CD8-positive, alpha-beta memory T cell (primary cell): Measurements from ENCODE around the gene PROX2. TPM values are rescaled to one million over a fixed set of nuclear protein-coding genes. Genes with fewer than 3 reads are reported as not detected.

ENCODE experiments used
- CTCF ChIA-PET: fragments of 350-600 bp; sonication (Branson Sonifier 250); formaldehyde crosslinking; loops from one replicate; lab custom pipeline; 2021; ENCODE audit warnings: antibody characterized with exemption; lab: Charles Lee
- POLR2A ChIA-PET: fragments of 350-600 bp; sonication (Branson Sonifier 250); formaldehyde crosslinking; loops from one replicate; lab custom pipeline; 2021; ENCODE audit warnings: antibody characterized with exemption; lab: Charles Lee
- DNase-seq, 5 donors: peaks; one replicate each; pipeline versions ENCODE4 v3.0.0 to v3.0.0-alpha.2; 2020 to 2022; ENCODE audit warnings: mixed read lengths in 1 of 5
- H3K27ac ChIP-seq: one replicate; pipeline ENCODE4 v1.7.0; 2013; ENCODE audit warnings: low read depth, mild to moderate bottlenecking, low read length, moderate library complexity
- H3K27me3 ChIP-seq: 2 replicates; pipeline ENCODE4 v1.7.0; 2013; ENCODE audit warnings: low read length, mild to moderate bottlenecking; ENCODE audit not compliant: insufficient read depth, poor library complexity, severe bottlenecking
- H3K36me3 ChIP-seq: 2 replicates; pipeline ENCODE4 v1.7.0; 2013; ENCODE audit warnings: mild to moderate bottlenecking, low read length, moderate library complexity; ENCODE audit not compliant: insufficient read depth
- H3K4me1 ChIP-seq: 2 replicates; pipeline ENCODE4 v1.7.0; 2013; ENCODE audit warnings: mild to moderate bottlenecking, low read length, moderate library complexity; ENCODE audit not compliant: insufficient read depth
- H3K4me3 ChIP-seq: 2 replicates; pipeline ENCODE4 v1.7.0; 2013; ENCODE audit warnings: mild to moderate bottlenecking, low read length
- H3K9me3 ChIP-seq: 2 replicates; pipeline ENCODE4 v1.7.0; 2013; ENCODE audit warnings: mild to moderate bottlenecking, low read length
- H3K27ac Mint-ChIP-seq, 8 donors: one replicate each; pipeline ENCODE4 v1.8.0; 2020 to 2021; ENCODE audit warnings: mixed read lengths in 8 of 8, mild to moderate bottlenecking in 6 of 8, inconsistent platforms in 3 of 8, moderate library complexity in 3 of 8
- H3K27me3 Mint-ChIP-seq, 2 donors: one replicate each; pipeline ENCODE4 v1.8.0; 2020 to 2021; ENCODE audit warnings: mixed read lengths in 2 of 2, mild to moderate bottlenecking in 1 of 2, moderate library complexity in 1 of 2
- H3K36me3 Mint-ChIP-seq, 3 donors: one replicate each; pipeline ENCODE4 v1.8.0; 2020 to 2021; ENCODE audit warnings: mixed read lengths in 3 of 3, inconsistent platforms in 1 of 3, mild to moderate bottlenecking in 1 of 3
- H3K4me1 Mint-ChIP-seq, 3 donors: one replicate each; pipeline ENCODE4 v1.8.0; 2020 to 2021; ENCODE audit warnings: mixed read lengths in 3 of 3, inconsistent platforms in 1 of 3, mild to moderate bottlenecking in 1 of 3
- H3K4me3 Mint-ChIP-seq, 7 donors: one replicate each; pipeline ENCODE4 v1.8.0; 2020 to 2021; ENCODE audit warnings: mixed read lengths in 7 of 7, mild to moderate bottlenecking in 6 of 7, moderate library complexity in 4 of 7, inconsistent platforms in 2 of 7
- H3K9me3 Mint-ChIP-seq, 5 donors: one replicate each; pipeline ENCODE4 v1.8.0; 2020 to 2022; ENCODE audit warnings: mixed read lengths in 5 of 5, mild to moderate bottlenecking in 3 of 5, moderate library complexity in 2 of 5, inconsistent platforms in 1 of 5
- polyA plus RNA-seq: library from polyadenylated mRNA; unstranded; fragments of 300-500 nt; fragmentation: Illumina TruSeq; gene quantifications from one replicate; pipeline ENCODE4 v1.2.3, GENCODE V29; 2021
- total RNA-seq, 2 experiments: library from RNA; stranded (reverse); gene quantifications; one replicate each; pipeline ENCODE4 v1.2.3, GENCODE V29; 2021

Gene PROX2
- total and polyA plus RNA-seq, 3 experiments from 2014 or later = 0.24 to 0.33 TPM; not detected in 1

GRCh38 chr14:74848768-74849167, 27.2 kb downstream of the PROX2 start:
- Mint-ChIP-seq H3K27me3 (no peaks in the 10 kb centered on the region), H3K9me3 (no peaks in the 10 kb centered on the region), H3K4me3 (no peak overlapping the region), H3K27ac (no peak overlapping the region), H3K4me1 (peaks cover 10 to 16% (median 15%) of the 10 kb centered on the region in 3 donors), H3K36me3 (no peaks in the 10 kb centered on the region)
- peaks cover 15% of the 10 kb centered on the region for H3K4me1 ChIP-seq
- no peak for DNase-seq
- no peak overlapping the region for H3K4me3 ChIP-seq
- H3K27me3 ChIP-seq = no peaks in the 10 kb centered on the region
- ChIA-PET POLR2A (interaction anchor here (0.5 kb wide), 1 partner anchor 504 kb away, joined by 6 read pairs; no protein-coding TSS in a partner anchor), CTCF (interaction anchor here (0.9 to 2.3 kb wide), 5 partner anchors 11 to 240 kb away, joined by 3 to 10 read pairs (median 3); no protein-coding TSS in a partner anchor)
- H3K36me3 ChIP-seq = no peaks in the 10 kb centered on the region
- H3K27ac ChIP-seq = no peak overlapping the region
- no peaks in the 10 kb centered on the region for H3K9me3 ChIP-seq

DNA sequence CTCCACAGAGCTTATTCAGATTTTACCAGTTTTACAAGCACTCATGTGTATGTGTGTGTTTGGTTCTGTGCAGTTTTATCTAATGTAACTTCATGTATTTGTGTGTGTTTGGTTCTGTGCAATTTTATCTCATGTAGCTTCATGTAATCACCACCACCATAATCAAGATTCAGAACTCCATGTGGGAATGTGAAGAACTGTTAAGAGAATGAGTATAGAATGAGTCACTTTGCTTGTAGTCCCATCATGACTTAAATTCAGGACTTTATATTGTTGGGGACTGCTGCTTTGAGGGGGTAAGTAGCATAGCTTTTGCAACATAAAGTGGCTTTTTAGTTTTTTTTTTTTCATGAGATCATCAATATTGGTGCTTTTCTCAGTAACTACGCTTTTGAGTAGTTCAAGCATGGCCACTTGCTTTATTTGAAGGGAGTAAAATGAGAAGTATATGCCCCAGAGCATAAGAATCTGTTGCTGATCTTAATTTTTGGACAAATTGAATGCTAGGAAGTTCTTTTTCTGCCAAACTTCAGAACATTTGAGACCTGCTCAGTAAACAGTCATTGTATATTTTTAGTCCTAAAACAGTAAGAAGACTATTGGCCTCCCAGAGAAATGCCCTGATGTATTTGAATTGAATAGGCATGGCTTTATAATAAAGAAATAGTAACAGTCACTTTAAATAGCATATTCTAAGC, 28.8 kb downstream of the PROX2 start:
- Mint-ChIP-seq H3K36me3 (no peaks in the 10 kb centered on the region), H3K27me3 (no peaks in the 10 kb centered on the region), H3K9me3 (no peaks in the 10 kb centered on the region), H3K4me3 (no peak overlapping the region), H3K27ac (peak overlapping the region in 1 of 8 donors; percentile 47), H3K4me1 (peaks cover 6 to 8% (median 8%) of the 10 kb centered on the region in 3 donors)
- no peak for DNase-seq
- CTCF ChIA-PET = interaction anchor here (0.6 to 2.0 kb wide), 3 partner anchors 9 to 58 kb away, joined by 4 to 8 read pairs (median 4); no protein-coding TSS in a partner anchor
- Histone ChIP-seq H3K36me3 (no peaks in the 10 kb centered on the region), H3K4me1 (peaks cover 14% of the 10 kb centered on the region), H3K27ac (no peak overlapping the region), H3K4me3 (no peak overlapping the region), H3K9me3 (no peaks in the 10 kb centered on the region), H3K27me3 (no peaks in the 10 kb centered on the region)
- POLR2A ChIA-PET = no interaction called here

DNA sequence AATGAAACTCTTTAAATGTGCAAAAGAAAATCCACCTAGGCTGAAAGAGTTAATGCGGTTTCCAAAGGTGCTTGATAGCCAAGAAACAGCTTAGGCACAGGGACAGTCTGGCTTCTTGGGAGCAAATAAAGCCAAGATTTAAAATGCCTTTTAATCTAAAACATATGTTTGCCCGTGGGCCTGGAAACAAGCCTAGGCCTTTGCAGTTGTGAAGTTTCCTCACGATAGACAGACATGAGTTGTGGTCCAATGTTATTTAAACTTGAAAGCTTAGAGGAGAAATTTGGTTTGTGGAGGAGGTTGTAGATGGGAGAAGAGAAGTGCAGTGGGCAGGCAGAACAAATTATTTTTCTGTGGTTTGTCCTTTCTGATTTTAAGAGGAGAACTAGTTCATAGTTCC, 29.8 kb downstream of the PROX2 start:
- no peaks in the 10 kb centered on the region for H3K27me3 ChIP-seq
- no peaks in the 10 kb centered on the region for H3K36me3 Mint-ChIP-seq
- H3K9me3 ChIP-seq = no peaks in the 10 kb centered on the region
- H3K4me1 Mint-ChIP-seq = peaks cover 14 to 17% (median 17%) of the 10 kb centered on the region in 3 donors
- no peaks in the 10 kb centered on the region for H3K36me3 ChIP-seq
- no peak for DNase-seq
- H3K27ac Mint-ChIP-seq = no peak overlapping the region
- no peaks in the 10 kb centered on the region for H3K27me3 Mint-ChIP-seq
- H3K4me1 ChIP-seq = peaks cover 24% of the 10 kb centered on the region
- H3K4me3 Mint-ChIP-seq = peak overlapping the region in 1 of 7 donors; percentile 5
- H3K4me3 ChIP-seq = no peak overlapping the region
- no peak overlapping the region for H3K27ac ChIP-seq
- no peaks in the 10 kb centered on the region for H3K9me3 Mint-ChIP-seq
- POLR2A ChIA-PET = no interaction called here
- CTCF ChIA-PET = interaction anchor here (1.3 to 2.0 kb wide), 2 partner anchors 14 to 59 kb away, joined by 4 to 8 read pairs; no protein-coding TSS in a partner anchor

- H3K36me3 ChIP-seq = no peaks in the 10 kb centered on the region
- no peak overlapping the region for H3K27ac ChIP-seq
- ChIA-PET POLR2A (no interaction called here), CTCF (interaction anchor here (0.7 kb wide), 1 partner anchor 18 kb away, joined by 3 read pairs; no protein-coding TSS in a partner anchor)
- Mint-ChIP-seq H3K36me3 (peaks cover 0 to 4% (median 0%) of the 10 kb centered on the region in 3 donors), H3K27me3 (no peaks in the 10 kb centered on the region), H3K27ac (no peak overlapping the region), H3K9me3 (no peaks in the 10 kb centered on the region), H3K4me3 (no peak overlapping the region), H3K4me1 (peaks cover 31 to 41% (median 39%) of the 10 kb centered on the region in 3 donors)
- DNase-seq = no peak
- H3K9me3 ChIP-seq = no peaks in the 10 kb centered on the region
- no peak overlapping the region for H3K4me3 ChIP-seq
- no peaks in the 10 kb centered on the region for H3K27me3 ChIP-seq
- H3K4me1 ChIP-seq = peaks cover 49% of the 10 kb centered on the region
These were observed 32.3 kb downstream of the PROX2 start for GRCh38 chr14:74843653-74844052.

GRCh38 chr14:74841230-74842207, 34.4 kb downstream of the PROX2 start:
- H3K9me3 Mint-ChIP-seq = no peaks in the 10 kb centered on the region
- no peaks in the 10 kb centered on the region for H3K9me3 ChIP-seq
- H3K27me3 Mint-ChIP-seq = no peaks in the 10 kb centered on the region
- no peaks in the 10 kb centered on the region for H3K27me3 ChIP-seq
- ChIA-PET CTCF (interaction anchor here (1.0 to 2.5 kb wide), 3 partner anchors 19 to 229 kb away, joined by 3 to 15 read pairs (median 4); partner anchors contain the start of gene LTBP2), POLR2A (no interaction called here)
- peaks cover 0 to 7% (median 0%) of the 10 kb centered on the region in 3 donors for H3K36me3 Mint-ChIP-seq
- H3K4me1 Mint-ChIP-seq = peaks cover 51 to 62% (median 60%) of the 10 kb centered on the region in 3 donors
- DNase-seq = peak in 1 of 5 donors; percentile 11
- peaks cover 68% of the 10 kb centered on the region for H3K4me1 ChIP-seq
- no peak overlapping the region for H3K27ac ChIP-seq
- peak overlapping the region in 6 of 7 donors; percentile 26 to 42 (median 36) for H3K4me3 Mint-ChIP-seq
- H3K27ac Mint-ChIP-seq = peak overlapping the region; percentile 69 to 99 (median 90)
- no peak overlapping the region for H3K4me3 ChIP-seq
- H3K36me3 ChIP-seq = no peaks in the 10 kb centered on the region

- no peak for DNase-seq
- peaks cover 77% of the 10 kb centered on the region for H3K4me1 ChIP-seq
- no peak overlapping the region for H3K27ac ChIP-seq
- Mint-ChIP-seq H3K27ac (peak overlapping the region; percentile 2 to 99 (median 84)), H3K9me3 (no peaks in the 10 kb centered on the region), H3K4me3 (peak overlapping the region in 2 of 7 donors; percentile 35 to 37), H3K4me1 (peaks cover 58 to 71% (median 69%) of the 10 kb centered on the region in 3 donors), H3K27me3 (no peaks in the 10 kb centered on the region), H3K36me3 (peaks cover 0 to 12% (median 0%) of the 10 kb centered on the region in 3 donors)
- H3K36me3 ChIP-seq = no peaks in the 10 kb centered on the region
- H3K9me3 ChIP-seq = no peaks in the 10 kb centered on the region
- H3K27me3 ChIP-seq = no peaks in the 10 kb centered on the region
- H3K4me3 ChIP-seq = no peak overlapping the region
- ChIA-PET POLR2A (no interaction called here), CTCF (interaction anchor here (1.3 to 2.5 kb wide), 3 partner anchors 20 to 228 kb away, joined by 4 to 15 read pairs (median 4); partner anchors contain the start of genes LTBP2 and YLPM1)
These were observed 35.3 kb downstream of the PROX2 start for GRCh38 chr14:74840603-74841030.

DNA sequence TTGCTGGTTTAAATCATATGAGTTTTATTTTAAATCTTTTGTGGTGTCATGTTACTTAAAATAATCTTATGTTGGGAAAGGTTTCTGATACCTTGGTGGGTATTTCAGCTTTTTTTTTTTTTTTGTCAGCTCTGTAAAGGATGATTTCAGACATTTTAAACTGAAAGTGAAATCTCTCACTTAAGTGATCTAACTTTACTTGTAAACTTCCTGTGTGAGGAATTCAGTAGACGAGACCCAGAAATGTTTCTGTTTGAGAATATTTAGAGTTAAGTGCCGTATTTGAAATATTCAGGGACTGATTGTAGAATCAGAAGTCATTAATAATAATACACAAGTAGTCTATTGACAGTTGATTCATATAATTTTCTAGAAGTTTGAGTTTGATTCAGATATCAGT, 37.8 kb downstream of the PROX2 start:
- POLR2A ChIA-PET = interaction anchor here (0.6 to 1.9 kb wide), 6 partner anchors 23 to 226 kb away, joined by 3 to 11 read pairs (median 4); partner anchors contain the start of genes ACYP1 and YLPM1
- Mint-ChIP-seq H3K9me3 (no peaks in the 10 kb centered on the region), H3K27me3 (no peaks in the 10 kb centered on the region), H3K4me1 (peaks cover 65 to 85% (median 82%) of the 10 kb centered on the region in 3 donors), H3K36me3 (peaks cover 0 to 27% (median 5%) of the 10 kb centered on the region in 3 donors), H3K27ac (peak overlapping the region; percentile 93 to 99 (median 97)), H3K4me3 (peak overlapping the region; percentile 58 to 89 (median 82))
- DNase-seq = peak in 2 of 5 donors; percentile 43 to 48
- Histone ChIP-seq H3K27ac (peak overlapping the region; percentile 52), H3K4me1 (peaks cover 82% of the 10 kb centered on the region), H3K4me3 (peak overlapping the region; percentile 3), H3K36me3 (no peaks in the 10 kb centered on the region), H3K27me3 (no peaks in the 10 kb centered on the region), H3K9me3 (no peaks in the 10 kb centered on the region)
- CTCF ChIA-PET = interaction anchor here (0.6 to 1.7 kb wide), 5 partner anchors 9 to 229 kb away, joined by 3 to 4 read pairs (median 4); no protein-coding TSS in a partner anchor
